OCI-M2 (cell line): ENCODE measurements around the gene PHACTR3.

Experiments
- DNase-seq: peaks from one replicate; lab custom pipeline; 2025; ENCODE audit not compliant: unreplicated experiment; lab: John Stamatoyannopoulos, UW

Gene PHACTR3

DNA sequence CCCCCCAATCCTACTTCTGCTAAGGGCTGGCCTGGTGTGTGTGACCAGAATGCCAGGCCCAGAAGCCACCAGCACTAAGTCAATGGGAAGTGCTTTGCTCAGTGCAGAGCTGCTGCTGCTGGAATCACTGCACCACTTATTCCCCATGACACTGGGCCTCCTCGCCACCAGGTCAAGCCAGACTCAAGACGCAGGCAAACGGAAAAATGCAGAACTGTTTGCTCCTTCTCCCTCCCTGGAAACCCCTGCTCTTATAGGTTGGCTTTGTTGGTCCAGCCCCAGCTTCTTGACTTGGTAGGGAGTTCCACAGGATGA lies 121.9 kb downstream of the PHACTR3 start:
- no peak for DNase-seq

DNA sequence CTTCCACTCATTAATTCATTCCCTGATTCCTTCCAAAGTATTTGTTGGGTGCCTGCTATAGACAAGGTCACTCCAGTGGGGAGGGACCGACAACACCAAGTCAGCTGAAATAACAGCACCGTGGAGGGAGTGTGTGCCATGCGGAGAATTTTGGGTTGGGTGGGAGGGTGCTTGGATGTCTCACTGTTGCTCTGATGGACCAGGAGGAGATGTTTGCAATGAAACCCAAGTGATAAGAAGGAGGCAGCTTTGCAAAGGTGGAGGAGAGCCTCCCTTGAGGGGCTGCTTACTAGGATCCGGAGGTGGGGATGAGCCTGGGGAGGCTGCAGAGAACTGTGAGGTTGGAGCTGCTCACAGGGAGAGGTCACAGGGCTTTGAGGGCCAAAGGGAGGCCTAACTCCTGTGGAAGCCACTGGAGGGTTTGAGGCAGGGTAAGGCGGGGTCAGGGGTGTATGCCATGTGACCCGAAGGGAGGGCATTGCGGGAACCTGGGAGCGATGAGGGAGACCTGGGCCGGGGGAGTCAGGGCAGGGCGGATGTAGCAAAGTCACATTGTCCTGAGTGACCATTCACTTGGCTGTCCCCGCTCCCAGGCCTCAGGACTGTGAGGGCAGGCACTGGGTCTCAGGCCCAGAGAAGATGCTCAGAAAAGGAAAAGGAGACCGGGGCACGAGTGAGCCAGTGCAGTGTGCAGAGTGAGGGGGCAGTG lies 124.5 kb downstream of the PHACTR3 start:
- DNase-seq: no peak

DNA sequence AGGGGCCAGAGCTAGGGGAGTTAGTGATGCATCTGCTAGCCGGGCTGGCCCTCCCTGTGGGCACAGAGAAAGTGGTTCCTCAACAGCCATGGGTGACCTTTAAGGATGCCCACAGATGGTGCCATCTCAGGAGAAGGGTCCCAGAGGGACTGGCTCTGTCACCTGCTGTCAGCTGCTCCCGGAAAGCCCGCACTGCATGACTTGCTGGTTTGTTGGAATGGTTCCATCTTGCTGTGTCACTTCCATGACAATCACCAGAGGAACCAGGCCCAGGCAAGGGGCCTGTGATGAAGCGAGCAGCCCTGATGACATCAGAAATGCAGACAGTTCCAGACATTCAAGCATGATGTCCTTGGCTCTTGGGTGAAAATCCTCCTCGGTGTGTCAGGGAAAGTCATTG lies 125.2 kb downstream of the PHACTR3 start:
- no peak for DNase-seq

DNA sequence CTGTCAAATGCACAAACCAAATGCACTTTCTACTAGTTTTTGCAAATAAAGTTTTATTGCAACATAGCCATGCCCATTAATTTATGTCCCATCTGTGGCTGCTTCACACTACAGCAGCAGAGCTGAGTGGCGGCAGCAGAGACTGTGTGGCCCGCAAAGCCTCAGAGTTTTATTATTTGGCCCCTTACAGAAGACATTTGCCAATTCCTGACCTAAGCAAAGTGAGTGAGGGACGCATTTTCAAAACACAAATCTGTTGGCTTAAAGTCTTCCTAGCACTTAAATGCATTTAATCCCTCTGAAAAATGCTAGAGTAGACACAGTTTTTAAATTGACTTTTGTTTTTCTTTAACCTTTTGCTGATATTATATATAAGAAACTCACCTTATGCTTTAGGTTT lies 126.4 kb downstream of the PHACTR3 start:
- no peak for DNase-seq

DNA sequence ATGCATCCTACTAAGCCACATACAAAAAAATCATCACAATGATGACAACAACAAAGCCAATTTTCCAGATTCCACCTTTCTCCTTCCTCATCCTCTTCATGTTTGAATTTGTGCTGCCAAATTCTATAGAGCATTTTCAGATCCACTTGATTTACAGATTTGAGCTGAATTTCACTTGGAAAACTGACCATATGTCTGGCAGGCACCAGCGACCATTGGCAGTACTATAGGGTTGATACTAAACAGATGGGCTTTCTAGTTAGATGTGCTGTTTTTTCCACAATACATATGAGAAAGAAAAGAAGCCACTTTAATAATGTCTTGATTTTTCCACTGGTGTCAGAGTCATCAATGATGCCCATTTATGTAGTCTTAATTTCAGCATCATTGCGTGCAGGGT lies 127.0 kb downstream of the PHACTR3 start:
- DNase-seq: no peak

DNA sequence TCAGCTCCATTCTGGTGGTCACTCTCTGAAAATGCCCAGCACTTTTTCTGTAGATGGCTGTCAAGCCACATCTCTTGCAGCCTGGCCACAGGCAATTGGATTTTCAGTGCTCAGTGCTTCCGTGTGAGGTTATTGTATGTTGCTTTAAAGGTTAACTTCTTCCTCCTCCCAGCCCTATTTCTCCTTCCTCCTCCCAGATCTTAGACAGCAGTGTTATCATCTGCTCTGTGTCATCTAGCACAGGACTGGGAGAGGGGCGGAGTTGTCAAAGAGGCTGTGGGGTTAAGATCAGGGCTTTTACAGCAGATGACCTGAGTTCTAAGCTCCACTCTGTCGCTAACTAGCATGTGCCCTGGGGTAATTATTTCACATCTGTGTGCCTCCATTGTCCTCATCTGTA lies 129.0 kb downstream of the PHACTR3 start:
- DNase-seq: no peak

DNA sequence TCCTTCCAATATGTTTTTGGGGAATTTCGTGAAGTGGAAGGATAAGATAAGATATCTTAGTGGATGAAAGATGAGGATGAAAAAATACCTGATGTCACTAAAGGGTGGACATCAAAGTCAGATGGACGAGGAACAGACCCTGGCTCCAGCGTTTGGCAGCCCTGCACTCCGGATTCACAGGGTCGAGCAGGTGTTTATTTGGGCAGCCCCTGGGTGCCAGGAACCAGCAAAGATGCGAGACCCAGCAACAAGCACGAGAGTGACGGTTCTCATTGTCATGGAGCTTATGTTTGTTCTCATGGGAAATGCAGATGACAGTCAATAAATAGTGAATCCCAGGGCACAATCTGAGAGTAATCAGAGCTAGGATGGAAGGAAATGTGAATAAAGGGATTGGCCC lies 131.1 kb downstream of the PHACTR3 start:
- no peak for DNase-seq

DNA sequence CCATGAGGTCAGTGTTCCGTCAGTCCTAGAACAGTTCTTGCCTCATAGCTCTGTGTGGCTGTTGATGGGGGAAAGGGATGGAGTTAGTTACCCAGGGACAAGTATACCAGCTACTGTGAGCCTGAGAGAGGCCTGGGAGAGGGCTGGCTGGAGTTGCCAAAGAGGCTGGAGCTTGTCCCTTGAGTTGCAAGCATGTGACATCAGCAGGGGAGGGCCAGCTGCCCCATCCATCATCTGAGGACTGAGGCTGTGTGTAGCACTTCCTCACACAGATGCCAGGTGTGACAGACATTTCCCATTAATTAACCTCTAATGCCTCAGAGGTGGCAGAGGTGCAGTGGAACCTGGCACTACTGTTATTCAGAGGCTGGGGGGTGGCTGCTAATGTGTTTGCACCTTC lies 131.6 kb downstream of the PHACTR3 start:
- DNase-seq: no peak

DNA sequence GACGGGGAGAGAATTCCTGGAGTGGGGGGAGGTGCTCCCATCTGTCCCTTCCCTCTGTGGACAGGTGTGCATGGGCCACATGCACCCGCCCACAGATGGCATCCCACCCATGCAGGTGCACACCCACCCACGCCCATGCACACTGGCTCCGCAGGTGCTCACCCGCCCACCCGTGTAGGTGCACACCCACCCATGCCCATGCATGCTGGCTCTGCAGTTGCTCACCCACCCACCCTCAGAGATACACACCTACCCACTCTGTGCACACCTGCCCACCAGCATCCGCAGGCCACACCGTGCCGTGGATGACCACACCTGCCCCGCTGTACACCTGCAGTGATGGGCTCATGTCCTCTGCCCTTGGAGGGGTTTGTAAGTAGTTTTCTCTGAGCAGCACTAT lies 132.0 kb downstream of the PHACTR3 start:
- no peak for DNase-seq

DNA sequence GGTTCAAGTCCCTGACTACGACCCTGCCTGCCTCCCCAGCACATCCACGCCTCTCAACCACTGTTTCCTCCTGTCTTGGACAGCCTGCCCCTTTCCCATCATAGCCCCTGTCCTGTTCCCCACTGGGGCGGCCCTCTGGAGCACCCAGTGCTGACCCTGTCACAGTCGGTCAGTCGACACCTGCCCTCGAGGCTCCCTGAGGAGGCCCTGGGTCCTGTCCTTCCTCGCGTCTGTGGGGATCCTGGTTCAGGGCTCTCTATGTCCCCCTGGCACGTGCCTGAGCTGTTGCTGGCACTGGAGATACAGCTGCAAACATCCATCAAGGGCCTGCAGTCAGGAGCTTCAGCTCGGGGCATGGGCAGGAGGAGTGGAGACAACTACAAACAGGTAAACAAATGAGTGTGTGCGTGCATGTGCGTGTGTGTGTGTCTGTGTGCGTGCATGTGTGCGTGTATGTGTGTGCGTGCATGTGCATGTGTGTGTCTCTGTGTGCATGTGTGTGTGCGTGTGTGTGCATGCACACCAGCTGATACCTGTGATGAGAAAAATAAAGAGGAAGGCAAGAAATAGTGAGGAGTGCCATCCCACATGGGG lies 132.8 kb downstream of the PHACTR3 start:
- DNase-seq: no peak

DNA sequence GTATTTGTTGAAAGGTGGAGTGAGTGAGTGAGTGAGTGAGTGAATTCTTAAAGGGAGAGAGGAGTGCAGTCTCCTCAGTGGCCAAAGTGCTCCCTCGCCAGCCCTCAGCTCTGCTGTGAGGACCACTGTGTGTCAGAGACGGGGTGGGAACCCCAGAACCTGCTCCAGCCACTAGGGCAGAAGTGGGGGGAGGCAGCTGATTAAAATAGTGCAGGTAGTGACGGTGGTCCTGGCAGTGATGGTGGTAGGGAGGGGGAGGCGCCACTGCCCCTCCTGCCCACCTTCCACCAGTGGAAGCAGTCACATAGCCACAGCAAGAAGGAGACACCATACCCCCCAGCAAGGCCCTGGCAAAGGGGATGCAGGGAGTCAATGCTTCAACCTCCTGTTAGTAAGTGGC lies 133.5 kb downstream of the PHACTR3 start:
- DNase-seq: no peak

DNA sequence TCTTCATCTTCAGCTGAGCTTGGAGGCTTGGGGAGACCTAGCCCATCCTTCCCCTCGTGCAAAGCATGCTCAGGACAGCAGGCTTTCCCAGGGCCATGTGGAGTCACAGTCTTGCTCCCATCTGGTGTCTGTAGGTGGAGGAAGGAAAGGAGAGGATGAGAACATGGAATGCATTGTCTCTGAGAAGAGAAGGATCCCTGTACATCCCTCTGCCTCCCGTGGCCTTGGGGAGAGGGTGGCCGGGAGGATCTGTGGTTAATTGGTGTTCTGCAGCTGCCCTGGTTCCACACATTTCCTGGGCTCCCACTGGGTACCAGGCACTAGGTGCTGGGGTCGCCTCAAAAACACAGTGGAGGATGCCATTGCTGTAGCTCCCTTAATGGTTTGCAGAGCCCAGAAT lies 134.5 kb downstream of the PHACTR3 start:
- DNase-seq: no peak

DNA sequence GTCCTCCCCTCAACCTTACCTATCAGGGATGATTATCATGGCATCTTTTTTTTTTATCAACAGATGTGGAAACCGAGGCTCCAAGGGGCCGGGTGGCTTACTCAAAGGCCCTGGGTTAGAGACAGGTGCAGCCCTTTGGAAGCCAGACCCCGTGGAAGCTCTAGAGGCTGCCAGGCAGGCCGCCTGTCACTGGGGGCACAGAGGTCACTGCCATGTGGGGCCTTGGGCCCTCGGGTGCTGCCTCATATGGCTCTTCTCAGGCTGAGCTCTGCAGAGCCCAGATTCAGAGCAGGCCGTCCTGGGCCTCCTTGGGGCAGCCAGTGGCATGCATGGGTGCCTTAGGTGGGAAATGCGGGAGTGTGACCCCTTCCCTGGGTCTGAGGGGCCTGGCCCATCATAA lies 136.3 kb downstream of the PHACTR3 start:
- DNase-seq: no peak

DNA sequence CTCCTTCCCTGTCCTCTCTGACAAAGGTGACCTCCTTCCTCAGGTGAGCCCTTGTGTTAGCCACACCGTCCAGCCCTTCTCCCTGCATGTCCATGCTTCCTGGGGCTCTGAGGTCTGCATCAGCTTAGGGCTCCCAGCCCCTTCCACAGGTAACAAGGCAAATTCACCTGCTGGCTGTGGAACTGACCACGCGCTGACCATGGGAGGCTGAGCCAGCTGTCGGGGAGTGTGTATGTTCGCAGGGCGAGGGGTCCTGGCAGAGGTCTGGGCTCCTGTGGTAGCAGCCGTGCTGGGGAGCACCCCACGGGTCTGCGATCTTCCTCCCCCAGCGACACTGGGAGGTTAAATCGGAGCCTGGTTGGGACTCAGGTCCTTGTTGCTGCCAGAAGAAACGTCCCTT lies 136.7 kb downstream of the PHACTR3 start:
- no peak for DNase-seq

DNA sequence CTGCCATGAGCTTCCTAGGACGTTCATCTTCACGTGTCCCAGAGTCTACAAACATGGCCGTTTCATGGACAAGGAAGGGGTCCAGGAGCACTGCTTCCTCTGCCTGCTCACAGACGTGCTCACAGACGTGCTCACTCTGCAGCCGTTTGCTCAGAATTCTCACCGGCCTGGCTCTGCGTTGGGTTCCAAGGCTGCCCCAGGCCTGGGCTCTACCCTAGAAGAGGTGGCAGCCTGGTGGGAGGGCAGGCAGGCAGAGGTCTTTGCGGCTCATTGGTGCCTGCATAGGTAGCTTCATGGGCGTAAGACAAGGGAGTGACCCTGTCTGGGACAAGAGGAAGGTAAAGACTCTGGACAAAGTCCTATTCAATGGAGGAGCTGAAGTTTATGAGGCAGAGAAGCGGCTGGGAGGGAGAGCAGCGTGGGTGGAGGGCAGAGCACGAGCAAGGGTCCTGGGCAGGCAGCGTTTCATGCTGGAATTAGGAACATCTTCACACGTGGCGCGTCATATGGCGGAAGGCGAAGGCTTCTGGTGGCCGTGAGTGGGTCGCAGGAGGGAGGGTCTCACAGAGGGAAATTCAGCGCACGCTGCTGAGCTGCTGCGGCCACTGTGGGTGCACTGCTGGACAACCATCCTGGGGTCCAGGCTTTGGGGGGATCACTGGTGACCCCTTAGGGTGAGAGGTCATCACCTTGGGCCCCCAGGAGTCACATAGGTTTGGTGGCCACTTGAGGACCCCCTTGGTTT lies 138.2 kb downstream of the PHACTR3 start:
- no peak for DNase-seq

DNA sequence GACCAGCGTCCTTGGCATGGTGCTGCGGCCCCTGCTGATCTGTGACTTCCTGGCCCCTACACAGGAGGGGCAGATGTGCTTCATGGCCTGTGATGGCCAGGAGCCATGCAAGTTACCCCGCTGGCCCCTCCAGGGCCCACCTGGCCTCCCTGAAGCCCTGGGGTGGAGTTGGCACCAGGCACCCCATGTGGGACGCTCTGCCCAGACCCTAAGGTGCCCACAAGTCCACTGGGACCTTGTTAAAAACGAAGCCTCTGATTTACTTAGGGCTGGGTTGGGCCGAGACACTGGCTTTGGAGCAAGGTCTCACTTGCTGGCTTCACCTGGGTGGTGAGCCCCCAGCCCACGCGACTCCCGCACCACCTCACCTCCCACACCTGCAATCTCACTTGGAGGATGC lies 139.0 kb downstream of the PHACTR3 start:
- no peak for DNase-seq

DNA sequence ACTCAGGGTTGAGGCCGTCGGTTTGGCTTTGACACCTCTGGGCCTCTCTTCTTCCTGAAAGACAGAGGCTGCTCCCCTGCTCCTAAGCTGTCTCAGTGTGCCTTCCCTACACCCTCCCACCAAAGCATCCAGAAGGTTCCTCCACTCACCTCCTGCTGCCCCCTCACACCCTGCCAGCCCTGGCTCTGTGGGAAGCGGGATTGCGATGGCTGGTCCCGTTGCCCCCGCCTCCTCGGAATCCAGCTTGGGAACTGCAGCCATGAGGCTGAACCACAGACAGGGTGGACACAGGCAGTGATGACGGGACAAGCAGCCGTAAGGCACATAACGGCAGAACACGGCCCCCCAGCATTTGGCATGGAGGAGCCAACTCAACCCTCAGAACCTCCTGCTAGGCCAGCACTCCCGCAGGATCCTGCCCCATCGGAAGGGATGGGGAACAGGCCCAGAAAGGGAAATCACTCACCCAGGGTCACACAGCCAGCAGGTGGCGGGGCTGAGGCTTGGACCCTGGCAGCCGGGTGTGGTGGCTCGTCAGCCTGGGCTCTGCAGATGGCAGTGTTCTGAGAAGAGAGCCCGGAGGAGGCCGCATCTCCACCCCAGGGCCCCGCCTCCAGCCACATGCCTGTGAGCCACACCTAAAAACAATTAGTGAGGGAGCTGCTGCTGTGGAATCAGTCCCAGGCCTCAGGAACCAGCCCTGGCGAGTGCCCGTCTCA lies 139.6 kb downstream of the PHACTR3 start:
- DNase-seq: no peak

DNA sequence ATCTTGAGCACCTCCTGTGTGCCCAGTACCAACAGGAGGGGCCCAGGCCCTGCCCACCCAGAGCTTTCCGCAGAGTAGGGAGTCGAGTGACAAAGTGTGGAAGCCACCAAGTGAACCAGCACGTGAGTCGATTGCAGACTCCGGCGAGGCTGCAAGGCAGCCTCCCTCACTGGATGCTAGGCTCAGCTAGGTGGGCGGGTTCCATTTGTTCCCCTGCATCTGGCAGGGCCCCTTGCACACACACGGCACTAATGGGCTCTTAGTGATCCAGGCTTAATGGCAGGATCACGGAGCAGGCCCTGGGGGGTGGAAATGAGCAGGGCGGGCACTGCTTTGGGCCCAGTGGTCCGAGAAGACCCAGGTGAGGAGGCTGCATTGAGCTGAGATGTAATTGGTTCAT lies 140.4 kb downstream of the PHACTR3 start:
- no peak for DNase-seq

DNA sequence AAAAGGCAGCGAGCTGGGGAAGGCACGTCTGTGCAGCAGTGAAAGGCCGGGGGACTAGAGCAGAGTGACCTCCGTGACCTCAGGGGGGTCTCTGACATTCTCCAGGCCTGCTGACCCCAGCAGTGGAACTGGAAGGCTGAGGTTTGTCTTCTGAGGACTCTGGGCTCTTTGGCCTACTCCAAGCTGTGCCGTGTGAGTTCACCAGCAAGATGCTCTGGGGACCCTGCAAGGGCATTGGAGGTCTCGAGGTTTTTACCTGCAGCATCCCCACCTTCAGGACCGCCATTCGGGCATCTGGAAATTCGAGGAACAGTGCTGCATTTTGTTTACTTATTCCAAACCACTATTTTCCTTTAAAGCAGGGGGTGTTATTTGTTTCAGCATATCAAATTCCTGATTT lies 140.9 kb downstream of the PHACTR3 start:
- no peak for DNase-seq

DNA sequence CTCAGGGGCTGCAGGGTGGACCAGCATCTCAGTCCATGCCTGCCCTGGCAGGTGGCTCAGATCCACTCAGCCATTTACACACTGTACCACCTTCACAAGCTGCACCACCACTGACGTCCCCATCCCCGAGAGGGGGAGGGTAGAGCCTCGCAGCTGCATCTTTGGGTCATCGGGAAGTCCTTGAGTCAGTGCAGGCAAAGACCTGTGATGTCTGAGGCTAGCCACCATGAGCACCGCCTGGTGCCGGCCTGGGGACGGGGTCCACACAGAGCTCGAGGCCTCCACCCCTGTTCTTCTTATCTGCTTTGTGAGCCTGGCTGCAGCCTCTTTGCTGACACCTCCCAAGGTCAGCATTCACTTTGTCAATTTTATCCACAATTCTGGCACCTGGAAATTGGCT lies 141.4 kb downstream of the PHACTR3 start:
- DNase-seq: no peak

DNA sequence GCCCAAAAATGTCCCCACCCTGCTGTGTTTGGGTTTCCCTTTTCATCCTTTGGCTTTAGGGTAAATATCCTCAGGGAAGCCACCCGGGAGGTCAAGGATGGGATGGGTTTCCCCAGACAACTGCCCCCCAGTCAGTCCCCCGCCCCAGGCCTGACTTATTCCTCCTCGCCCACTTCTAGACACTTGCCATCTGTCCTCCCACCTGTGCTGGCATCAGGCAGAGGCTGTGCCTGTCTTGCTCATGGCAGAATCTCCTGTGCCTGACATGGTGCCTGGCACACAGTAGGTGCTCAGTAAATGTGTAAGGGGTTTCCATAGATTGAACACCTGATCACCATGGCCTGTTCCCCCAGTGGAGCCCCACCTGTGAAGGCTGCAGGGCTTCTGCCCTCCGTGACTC lies 141.8 kb downstream of the PHACTR3 start:
- DNase-seq: no peak
